Neural cell (in vitro differentiated cells): ENCODE results near the gene CYGB. TPM values are rescaled to one million over a fixed set of nuclear protein-coding genes. Genes with fewer than 3 reads are reported as not detected.

Experiments
- H2AFZ ChIP-seq: fragments of 200-600, 300-800 bp; sonication (generic), shearing (Covaris generic); 2 replicates; pipeline ENCODE4 v1.6.0; 2014; ENCODE audit warnings: low read depth, mild to moderate bottlenecking, antibody characterized with exemption, low read length, moderate library complexity
- H3F3A ChIP-seq: fragments of 200-600 bp; shearing (Covaris generic); 2 replicates; pipeline ENCODE4 v1.6.1; 2016; ENCODE audit warnings: mild to moderate bottlenecking, moderate library complexity, mixed read lengths, antibody characterized with exemption, low read length; ENCODE audit not compliant: insufficient read depth, poor library complexity, severe bottlenecking
- H3K27ac ChIP-seq: fragments of 200-600, 300-800 bp; sonication (generic), shearing (Covaris generic); 2 replicates; pipeline ENCODE4 v1.5.1; 2014; ENCODE audit warnings: mild to moderate bottlenecking, low read length, moderate library complexity
- H3K27me3 ChIP-seq: fragments of 300-800, 200-600 bp; sonication (generic), shearing (Covaris generic); 2 replicates; pipeline ENCODE4 v1.6.0; 2014; ENCODE audit warnings: mild to moderate bottlenecking, low read depth, low read length, moderate library complexity; ENCODE audit not compliant: insufficient read depth
- H3K36me3 ChIP-seq: fragments of 300-800, 200-600 bp; sonication (generic), shearing (Covaris generic); 2 replicates; pipeline ENCODE4 v1.5.1; 2014; ENCODE audit warnings: mild to moderate bottlenecking, antibody characterized with exemption, low read length, moderate library complexity; ENCODE audit not compliant: insufficient read depth
- H3K4me2 ChIP-seq: fragments of 300-800, 200-600 bp; sonication (generic), shearing (Covaris generic); 2 replicates; pipeline ENCODE4 v1.6.0; 2014; ENCODE audit warnings: mild to moderate bottlenecking, low read length
- H3K4me3 ChIP-seq: fragments of 300-800, 200-600 bp; sonication (generic), shearing (Covaris generic); 2 replicates; pipeline ENCODE4 v1.5.1; 2014; ENCODE audit warnings: mild to moderate bottlenecking, low read length, moderate library complexity
- H3K79me2 ChIP-seq: fragments of 200-600 bp; shearing (Covaris generic); replicated peaks from 2 replicates; pipeline ENCODE4 v1.6.0; 2014; ENCODE audit warnings: mild to moderate bottlenecking, low read length, moderate library complexity; ENCODE audit not compliant: insufficient read depth
- H3K9ac ChIP-seq: fragments of 300-800, 200-600 bp; sonication (generic), shearing (Covaris generic); 2 replicates; pipeline ENCODE4 v1.6.1; 2016; ENCODE audit warnings: mild to moderate bottlenecking, low read length, mixed read lengths
- H3K9me2 ChIP-seq: fragments of 200-600 bp; shearing (Covaris generic); 2 replicates; pipeline ENCODE4 v1.6.1; 2016; ENCODE audit warnings: mild to moderate bottlenecking, low read length, mixed read lengths; ENCODE audit not compliant: insufficient read depth
- H3K9me3 ChIP-seq: fragments of 200-600, 300-800 bp; sonication (generic), shearing (Covaris generic); 2 replicates; pipeline ENCODE4 v1.6.1; 2016; ENCODE audit warnings: mild to moderate bottlenecking, mixed run types, low read length, moderate library complexity, mixed read lengths
- H4K20me1 ChIP-seq: fragments of 200-600 bp; shearing (Covaris generic); 2 replicates; pipeline ENCODE4 v1.6.1; 2016; ENCODE audit warnings: mild to moderate bottlenecking, mixed run types; ENCODE audit not compliant: insufficient read depth
- CTCF ChIP-seq: fragments of 450-650 bp; IDR thresholded peaks from 2 replicates; pipeline ENCODE4 v1.5.1; 2014; ENCODE audit warnings: antibody characterized with exemption, mild to moderate bottlenecking, moderate library complexity; ENCODE audit not compliant: poor library complexity, severe bottlenecking
- EP300 ChIP-seq: fragments of 450-650 bp; conservative IDR thresholded peaks from 2 replicates; pipeline ENCODE4 v1.6.1; 2014; ENCODE audit warnings: antibody characterized with exemption, mild to moderate bottlenecking, moderate library complexity; ENCODE audit not compliant: poor library complexity, severe bottlenecking
- EZH2 ChIP-seq: fragments of 200-600, 300-800 bp; shearing (Covaris generic), sonication (generic); IDR thresholded peaks from 2 replicates; pipeline ENCODE4 v1.6.1; 2014; ENCODE audit warnings: antibody characterized with exemption, low read length, borderline replicate concordance, mild to moderate bottlenecking; ENCODE audit not compliant: insufficient read depth, poor library complexity, severe bottlenecking
- MXI1 ChIP-seq: fragments of 450-650 bp; conservative IDR thresholded peaks from 2 replicates; pipeline ENCODE4 v1.6.1; 2014; ENCODE audit warnings: antibody characterized with exemption, mild to moderate bottlenecking; ENCODE audit not compliant: poor library complexity, severe bottlenecking
- POLR2AphosphoS5 ChIP-seq: IDR thresholded peaks from 2 replicates; pipeline ENCODE4 v1.6.1; 2012
- RAD21 ChIP-seq: fragments of 450-650 bp; conservative IDR thresholded peaks from 2 replicates; pipeline ENCODE4 v1.6.1; 2014; ENCODE audit warnings: antibody characterized with exemption, mild to moderate bottlenecking, moderate library complexity
- REST ChIP-seq: IDR thresholded peaks from 2 replicates; pipeline ENCODE4 v1.6.1; 2012; ENCODE audit warnings: borderline replicate concordance
- SMC3 ChIP-seq: fragments of 450-650 bp; conservative IDR thresholded peaks from 2 replicates; pipeline ENCODE4 v1.6.1; 2014; ENCODE audit warnings: antibody characterized with exemption, mild to moderate bottlenecking, moderate library complexity; ENCODE audit not compliant: poor library complexity
- TAF1 ChIP-seq: IDR thresholded peaks from 2 replicates; pipeline ENCODE4 v1.6.1; 2012; ENCODE audit warnings: low read depth
- polyA plus RNA-seq: library from polyadenylated mRNA; depleted of rRNA; stranded (reverse); fragments of >200 nt; gene quantifications from 2 replicates; pipeline ENCODE4 v1.2.3, GENCODE V29; 2014

The CYGB gene
- polyA plus RNA-seq, 1 donor from 2014 or later: 12.9 TPM

GRCh38 chr17:76575570-76575969, 38.1 kb upstream of the CYGB start:
- Histone ChIP-seq H3F3A (no peaks in the 10 kb centered on the region), H3K27ac (no peak overlapping the region), H3K9me3 (no peaks in the 10 kb centered on the region), H3K36me3 (no peaks in the 10 kb centered on the region), H3K79me2 (no peaks in the 10 kb centered on the region), H3K9me2 (no peaks in the 10 kb centered on the region), H3K27me3 (no peaks in the 10 kb centered on the region), H3K4me2 (no peak overlapping the region), H3K9ac (no peak overlapping the region), H4K20me1 (no peaks in the 10 kb centered on the region), H2AFZ (no peak overlapping the region), H3K4me3 (no peak overlapping the region)
- no peak for TF ChIP-seq RAD21
- TF ChIP-seq SMC3: no peak
- TF ChIP-seq MXI1: no peak
- TF ChIP-seq CTCF: no peak
- TF ChIP-seq TAF1: no peak
- TF ChIP-seq POLR2AphosphoS5: no peak
- TF ChIP-seq EZH2: no peak
- no peak for TF ChIP-seq REST
- TF ChIP-seq EP300: no peak

GRCh38 chr17:76574166-76574565, 36.7 kb upstream of the CYGB start:
- H3K79me2 ChIP-seq: no peaks in the 10 kb centered on the region
- H3K27ac ChIP-seq: no peak overlapping the region
- no peak overlapping the region for H3K4me3 ChIP-seq
- no peak overlapping the region for H2AFZ ChIP-seq
- no peak for TF ChIP-seq EZH2
- no peak for TF ChIP-seq SMC3
- no peak for TF ChIP-seq EP300
- no peak for TF ChIP-seq CTCF
- no peak for TF ChIP-seq MXI1
- no peak for TF ChIP-seq POLR2AphosphoS5
- no peak for TF ChIP-seq TAF1
- no peak for TF ChIP-seq RAD21
- no peak for TF ChIP-seq REST
- H3K27me3 ChIP-seq: no peaks in the 10 kb centered on the region
- H3K9me2 ChIP-seq: no peaks in the 10 kb centered on the region
- no peak overlapping the region for H3K9ac ChIP-seq
- no peaks in the 10 kb centered on the region for H3K36me3 ChIP-seq
- no peaks in the 10 kb centered on the region for H3F3A ChIP-seq
- no peaks in the 10 kb centered on the region for H4K20me1 ChIP-seq
- H3K4me2 ChIP-seq: no peak overlapping the region
- no peaks in the 10 kb centered on the region for H3K9me3 ChIP-seq
